HG03354 (cell line): ENCODE data around the gene EBLN1.

ENCODE experiments used
- ATAC-seq: cut with Tn5 transposase; IDR thresholded peaks from one replicate; pipeline ENCODE4 v1.9.1; 2021; ENCODE audit warnings: mild to moderate bottlenecking; ENCODE audit not compliant: unreplicated experiment, poor library complexity, severe bottlenecking

Gene EBLN1

DNA sequence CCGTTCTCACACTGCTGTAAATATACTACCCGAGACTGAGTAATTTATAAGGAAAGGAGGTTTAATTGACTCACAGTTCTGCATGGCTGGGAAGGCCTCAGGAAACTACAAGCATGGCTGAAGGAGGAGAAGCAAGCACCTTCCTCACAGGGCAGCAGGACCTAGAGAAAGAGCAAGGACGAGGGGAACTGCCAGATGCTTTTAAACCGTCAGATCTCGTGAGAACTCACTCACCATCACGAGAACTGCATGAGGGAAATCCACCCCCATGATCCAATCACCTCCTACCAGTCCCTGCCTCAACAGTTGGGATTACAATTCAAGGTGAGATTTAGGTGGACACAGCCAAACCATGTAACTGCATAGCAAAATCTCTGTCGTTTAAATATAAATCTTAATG is at the start of gene EBLN1:
EBLN1 (minus strand) TSS at position 174 of the 400 bp plus-strand sequence. CDS start 8,032 bp downstream, outside the sequence.
- ATAC-seq, result no peak

DNA sequence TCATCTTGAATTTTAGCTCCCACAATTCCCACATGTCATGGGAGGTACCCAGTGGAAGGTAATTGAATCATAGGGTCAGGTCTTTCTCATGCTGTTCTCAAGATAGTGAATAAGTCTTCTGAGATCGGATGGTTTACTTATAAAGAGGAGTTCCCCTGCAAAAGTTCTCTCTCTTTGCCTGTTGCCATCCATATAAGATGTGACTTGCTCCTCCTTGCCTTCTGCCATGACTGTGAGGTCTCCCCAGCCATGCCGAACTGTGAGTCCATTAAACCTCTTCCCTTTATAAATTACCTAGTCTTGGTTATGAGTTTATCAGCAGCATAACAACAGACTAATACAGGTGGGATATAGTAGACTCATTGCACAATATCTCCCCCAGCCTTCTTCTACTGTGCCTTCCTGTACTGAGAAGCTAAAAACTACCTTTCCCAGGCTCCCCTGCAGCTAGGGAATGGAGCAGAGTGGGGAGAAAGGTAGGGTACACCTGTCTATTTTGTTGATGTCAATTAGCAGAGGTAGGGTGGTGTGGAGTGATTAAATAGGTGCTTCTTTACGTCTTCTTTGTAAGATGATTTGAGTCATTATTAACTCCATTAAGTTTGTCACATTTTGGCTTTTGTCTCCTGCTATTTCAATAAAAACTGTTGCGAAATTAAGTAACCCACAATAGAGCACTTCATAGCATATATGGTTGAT is 48.2 kb upstream of the EBLN1 start:
- no peak for ATAC-seq

DNA sequence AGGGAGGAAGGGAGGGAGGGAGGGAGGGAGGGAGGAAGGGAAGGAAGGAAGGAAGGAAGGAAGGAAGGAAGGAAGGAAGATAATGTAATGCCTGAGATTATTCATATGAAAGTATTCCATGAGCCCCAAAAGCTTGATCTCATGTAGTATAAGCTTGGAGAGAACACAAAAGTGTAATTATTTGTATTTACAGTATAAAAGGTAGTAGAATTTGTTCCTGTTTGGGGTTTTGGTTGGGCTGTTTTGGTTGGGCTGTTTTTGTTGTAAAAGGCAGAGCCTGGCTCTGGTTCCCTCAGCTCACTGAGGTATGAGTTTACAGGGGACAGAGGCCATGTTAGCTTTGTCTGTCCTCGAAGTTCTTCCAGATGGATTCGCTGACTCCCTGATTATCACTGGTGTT is 45.3 kb upstream of the EBLN1 start:
- ATAC-seq, result no peak

DNA sequence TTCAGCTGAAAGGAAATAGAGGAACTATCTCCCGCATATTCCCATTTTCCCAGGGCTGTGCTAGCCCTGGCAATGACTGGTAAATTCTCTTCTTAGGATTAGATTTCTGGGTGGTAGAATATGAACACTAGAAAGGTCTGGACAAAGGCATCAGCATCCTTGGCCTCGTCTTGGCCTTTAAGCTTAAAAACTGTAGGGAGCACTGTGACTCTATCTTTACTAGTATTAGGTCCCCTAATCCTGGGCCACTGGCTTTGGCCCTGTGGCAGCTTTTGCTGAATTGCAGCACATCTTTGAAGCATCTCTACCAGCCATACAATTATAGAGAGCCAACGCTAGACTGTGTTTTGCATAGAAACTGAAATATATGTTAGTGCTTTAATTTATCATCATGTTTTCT is 41.5 kb upstream of the EBLN1 start:
- no peak for ATAC-seq

DNA sequence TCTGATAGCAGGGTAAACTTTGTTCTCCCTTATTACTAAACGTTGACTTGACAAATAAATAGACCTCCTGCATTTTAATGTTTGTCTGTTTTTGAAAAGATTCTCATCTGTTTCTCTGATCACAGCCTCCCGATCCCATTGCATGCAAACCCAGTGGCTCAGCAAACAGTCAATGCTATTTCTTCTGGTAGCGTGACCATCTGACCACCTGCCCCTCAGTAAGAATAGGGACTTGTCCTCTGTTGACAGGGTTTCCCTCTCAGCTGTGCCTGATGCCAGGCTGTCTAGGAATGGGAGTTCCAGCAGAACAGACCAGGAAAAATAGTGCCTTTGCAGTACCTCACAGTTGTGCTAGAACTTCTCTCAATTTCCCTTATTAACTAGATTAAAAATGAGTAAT is 40.7 kb upstream of the EBLN1 start:
- no peak for ATAC-seq

DNA sequence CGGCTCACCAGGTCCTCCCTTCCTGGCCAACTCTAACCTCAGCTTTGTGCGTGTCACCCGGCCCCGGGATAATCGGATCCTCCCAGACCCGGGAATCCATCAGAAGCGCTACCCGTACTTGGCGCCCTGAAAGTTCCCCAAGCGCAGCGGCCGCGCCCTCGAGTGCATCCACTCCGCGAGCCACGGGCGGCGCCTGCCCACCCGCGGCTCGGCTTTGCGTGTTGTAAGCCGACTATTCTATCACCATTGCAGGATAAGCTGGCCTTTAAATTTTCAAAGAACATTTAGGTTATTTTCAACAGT is 35.7 kb upstream of the EBLN1 start:
- ATAC-seq, result no peak

DNA sequence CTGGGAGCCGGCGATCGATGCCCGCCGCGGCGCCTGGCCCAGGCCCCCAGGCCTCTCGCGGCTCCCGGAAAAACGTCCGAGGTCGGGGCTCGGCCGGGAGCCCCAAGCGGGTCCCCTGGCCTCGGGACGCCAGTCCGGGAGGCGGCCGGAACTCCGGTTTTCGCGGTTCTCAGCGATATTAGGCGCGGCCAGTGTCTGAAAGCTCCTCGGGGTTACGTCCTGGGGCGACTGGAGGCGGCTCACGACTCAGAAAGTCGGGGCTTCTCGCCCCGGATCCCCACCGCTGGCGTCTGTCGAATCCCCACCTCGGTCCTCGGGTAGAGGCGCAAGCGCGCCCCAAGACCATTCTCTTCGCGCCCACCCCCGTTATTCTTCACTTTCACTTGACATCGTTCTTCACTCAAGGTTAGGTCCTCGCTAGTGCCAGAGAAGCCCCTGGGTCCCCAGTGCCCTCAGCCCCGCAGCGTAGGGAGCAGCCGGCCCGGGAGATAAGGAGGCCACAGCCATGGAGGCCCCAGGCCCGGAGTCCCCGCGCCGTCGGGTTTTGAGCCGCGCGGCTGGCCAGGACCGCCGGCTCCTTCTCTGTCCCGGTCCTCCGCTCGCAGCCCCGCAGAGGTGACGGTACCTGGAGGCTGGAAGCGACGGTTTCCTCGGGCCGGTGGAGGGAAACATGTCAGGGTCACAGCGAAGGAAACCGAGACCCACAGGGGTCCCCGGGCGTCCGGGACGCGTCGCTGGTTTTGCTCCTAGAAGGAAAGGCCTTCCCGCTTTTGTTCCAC is 35.2 kb upstream of the EBLN1 start:
- ATAC-seq, result peak; percentile 33

DNA sequence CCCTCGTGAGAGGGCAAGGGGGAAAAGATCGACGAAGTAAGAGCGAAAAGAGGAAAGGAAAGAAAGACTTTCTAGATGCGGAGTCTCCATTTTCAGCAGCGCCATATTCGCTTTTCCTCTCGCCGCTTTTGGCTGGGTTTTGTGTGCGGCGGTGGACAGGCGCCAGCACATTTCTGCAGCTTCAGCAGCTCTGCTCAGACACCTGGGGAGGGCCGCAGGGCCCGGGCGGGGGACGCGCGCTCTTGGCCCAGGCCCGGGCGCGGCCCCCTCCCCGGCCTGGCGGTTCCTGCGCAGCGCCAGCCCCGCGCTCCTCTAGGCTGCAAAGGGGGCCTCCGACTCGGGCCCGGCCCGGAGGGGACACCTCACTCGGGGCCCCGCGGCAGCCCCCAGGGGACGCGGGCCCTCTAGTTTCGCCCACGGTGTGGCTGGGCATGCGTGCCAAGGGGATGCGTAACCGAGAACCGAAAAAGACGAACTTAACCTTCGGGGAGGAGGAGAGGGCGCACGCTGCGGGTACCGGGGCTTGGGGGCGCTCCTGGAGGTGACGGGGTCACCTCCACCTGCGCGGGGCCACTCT is 34.5 kb upstream of the EBLN1 start:
- ATAC-seq, result peak; percentile 65

DNA sequence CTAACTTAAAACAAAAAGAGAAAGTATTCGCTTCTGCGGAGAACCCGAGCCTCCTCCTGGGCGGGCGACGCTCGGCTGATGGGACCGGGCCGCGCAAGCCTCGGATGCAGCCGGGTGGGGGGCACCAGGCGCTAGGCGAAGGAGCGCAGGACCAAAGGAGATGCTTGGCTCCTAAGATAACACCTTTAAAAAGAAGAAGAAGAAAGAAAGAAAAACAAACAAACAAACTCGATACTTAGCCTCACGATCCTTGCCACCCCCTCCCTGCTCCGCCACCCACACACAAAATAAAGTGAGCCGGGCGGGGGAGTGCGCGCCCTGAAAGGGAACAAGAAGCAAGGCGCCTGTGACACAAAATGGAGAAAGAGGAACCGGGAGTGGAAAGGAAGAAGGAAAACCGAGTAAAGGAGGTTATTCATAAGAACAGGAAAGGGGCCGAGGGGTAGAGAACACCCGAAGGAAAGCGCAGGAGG is 34.0 kb upstream of the EBLN1 start:
- ATAC-seq, result peak; percentile 56

DNA sequence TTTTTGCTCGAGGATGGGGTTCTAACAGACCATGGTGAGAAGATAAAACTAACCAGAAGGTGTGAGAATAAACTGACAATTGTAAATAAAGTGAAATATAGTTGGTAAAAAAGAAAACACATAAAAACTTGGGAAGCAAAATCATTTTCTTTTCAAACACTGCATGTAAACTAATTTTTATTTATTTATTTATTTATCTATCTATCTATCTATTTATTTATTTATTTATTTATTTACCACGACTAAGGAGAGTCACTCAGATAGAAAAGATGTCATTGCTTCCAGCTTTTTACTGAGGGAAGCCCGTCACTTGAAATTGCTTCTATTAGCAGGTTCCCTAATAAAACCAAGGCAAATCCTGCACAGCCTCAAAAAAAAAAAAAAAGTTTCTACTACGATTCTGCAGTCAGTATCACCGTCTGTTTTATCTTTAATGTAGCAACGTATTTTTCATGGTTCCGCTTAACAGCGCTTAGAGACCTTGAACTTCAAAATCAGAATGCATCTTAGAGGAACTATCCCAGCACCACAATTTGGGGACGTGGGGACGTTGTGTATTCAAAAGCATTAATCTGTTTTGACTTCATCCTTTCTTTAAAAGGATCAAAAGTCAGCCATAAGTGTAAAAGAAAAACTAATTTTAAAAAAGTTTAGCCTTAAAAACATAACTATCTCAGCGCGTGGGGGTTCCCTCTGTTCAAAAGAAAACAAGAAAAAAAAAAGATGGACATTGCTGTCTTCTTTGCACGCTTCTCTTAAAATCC is 33.3 kb upstream of the EBLN1 start:
- ATAC-seq, result no peak

DNA sequence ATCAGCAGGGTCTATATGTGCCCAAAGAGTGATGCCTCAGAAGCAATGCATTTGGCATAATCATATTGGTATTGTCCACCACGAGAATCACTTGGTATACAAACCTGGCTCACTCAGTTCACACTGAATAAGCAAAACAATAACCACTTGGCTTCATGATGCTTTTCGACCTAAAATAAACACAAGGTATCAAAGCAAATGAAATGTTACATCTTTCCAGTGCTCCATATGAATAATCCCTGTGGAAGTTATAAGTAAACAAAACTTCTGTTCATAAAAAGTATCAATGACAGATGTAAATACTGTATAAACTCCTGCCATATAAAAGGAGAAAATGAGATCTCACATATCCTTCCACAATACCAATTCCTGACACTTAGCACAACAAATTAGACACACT is 29.8 kb upstream of the EBLN1 start:
- no peak for ATAC-seq

DNA sequence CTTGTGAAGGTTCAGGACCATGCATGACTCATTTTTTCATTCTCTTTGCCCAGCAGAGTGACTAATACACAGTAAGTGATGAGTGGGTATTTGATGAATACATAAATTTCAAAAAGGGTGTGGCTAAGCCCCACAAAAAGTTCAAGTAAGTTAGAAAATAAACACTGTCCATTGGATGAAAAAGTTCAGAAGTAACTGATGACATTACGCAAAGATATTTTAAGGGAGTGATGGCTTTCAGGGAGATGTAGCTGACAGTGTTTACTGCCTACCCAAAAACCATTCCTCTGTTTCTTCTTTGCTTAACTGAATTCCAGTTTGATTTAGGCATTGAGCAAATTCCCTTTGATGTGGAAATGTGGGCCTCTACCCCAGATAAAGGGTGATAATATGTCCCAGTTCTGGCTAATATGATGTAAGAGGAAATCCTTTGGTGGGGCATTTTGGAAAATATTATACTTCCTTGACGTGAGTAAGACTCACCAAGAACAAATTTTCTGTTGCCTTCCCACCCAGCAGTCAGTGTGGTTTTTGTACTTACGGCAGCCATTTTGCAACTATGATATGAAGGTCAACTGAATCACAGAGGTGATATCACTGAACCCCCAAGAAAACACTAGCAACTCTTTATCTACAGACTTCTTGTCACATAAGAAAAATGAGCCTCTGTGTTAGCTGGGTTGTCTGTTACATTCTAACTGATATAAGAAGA is 29.0 kb upstream of the EBLN1 start:
- ATAC-seq, result no peak

DNA sequence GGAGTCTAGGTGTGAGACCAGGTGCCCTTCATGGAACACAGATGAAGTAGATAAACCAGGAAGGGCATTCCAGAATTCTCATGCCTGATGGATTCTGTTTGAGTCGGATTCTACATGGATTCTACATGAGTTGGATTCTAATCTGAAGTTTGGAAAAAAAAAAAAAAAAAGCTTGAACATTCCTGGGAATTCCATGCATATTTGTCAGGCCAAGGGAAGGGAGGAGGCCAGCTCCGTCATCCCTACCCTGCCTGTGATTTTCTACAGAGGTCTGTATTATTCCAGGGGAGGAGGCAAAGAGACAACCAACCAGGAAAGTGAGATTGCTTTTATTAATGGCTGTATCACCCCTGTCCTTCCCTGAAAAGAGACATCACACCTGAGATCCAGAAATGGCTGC is 27.8 kb upstream of the EBLN1 start:
- ATAC-seq, result no peak

DNA sequence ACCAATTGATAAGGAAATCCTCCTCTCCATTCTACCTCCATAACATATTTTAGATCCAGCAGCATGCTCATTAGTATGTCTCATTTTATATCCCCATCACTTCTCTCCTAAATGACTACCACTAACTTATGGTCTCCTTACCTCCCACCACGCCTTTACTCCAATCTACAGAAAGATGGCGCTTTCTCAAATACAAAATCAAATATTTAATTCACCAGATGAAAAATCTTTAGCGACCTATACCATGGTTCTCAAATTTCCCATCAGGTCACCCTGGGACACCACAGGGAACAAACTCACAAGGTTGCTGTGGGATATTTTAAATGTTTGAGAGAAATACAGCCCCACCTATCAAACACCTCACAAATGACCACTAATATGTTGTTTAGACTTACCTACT is 27.0 kb upstream of the EBLN1 start:
- ATAC-seq, result no peak

DNA sequence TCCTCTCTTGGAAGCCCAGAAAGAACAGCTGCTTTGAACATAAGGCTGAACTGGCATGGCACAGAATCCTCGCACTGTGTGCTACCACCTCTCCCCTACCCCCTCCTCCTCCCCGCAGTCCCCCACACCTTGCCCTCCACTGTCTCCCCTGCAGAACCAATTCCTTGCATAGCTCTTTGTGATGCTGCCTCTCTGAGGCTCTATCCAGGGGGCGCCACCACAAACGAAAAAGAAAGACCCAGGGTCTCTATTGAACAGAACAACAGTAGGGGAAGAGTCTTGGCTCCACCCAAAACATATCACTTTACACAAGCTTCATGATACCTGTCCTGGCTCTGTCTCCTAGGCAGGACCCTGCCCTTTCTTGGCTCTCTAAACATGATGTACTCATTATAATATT is 26.2 kb upstream of the EBLN1 start:
- no peak for ATAC-seq

DNA sequence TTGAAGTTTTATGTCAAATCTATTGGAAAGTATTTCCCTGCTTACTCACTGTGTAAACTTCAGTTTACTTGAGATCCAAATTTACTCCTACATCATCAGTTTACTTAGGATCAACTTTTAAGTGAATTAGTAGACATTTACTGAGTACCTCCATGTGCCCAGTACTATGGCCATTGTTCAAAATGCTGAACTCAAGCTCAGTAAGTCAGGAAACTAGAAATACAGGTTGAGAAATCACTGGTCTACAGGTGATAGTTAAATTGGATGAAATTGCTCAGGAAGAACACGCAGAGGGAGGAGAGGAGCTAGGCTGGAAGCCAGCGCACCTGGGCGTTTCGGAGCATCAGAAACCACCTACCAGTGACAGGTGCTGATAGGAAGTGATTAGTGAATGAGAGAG is 25.5 kb upstream of the EBLN1 start:
- ATAC-seq, result no peak

DNA sequence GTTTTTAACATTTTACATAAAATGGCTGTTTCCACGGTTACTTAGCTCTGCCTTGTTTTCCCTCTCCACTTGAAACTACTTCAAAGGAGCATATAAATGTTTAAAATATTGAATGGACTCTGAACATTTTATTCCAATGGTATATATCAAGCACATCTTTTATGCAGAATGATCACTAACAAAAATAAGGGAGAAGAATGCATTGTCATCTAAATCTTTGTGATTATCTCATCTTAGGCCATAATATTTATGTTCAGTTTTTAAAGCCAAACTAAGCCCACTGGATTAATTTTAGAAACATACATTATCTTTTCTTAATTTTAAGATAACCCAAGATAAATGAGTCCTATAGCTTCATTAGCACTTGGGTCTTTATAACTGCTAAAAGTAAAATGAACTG is 13.4 kb upstream of the EBLN1 start:
- no peak for ATAC-seq

DNA sequence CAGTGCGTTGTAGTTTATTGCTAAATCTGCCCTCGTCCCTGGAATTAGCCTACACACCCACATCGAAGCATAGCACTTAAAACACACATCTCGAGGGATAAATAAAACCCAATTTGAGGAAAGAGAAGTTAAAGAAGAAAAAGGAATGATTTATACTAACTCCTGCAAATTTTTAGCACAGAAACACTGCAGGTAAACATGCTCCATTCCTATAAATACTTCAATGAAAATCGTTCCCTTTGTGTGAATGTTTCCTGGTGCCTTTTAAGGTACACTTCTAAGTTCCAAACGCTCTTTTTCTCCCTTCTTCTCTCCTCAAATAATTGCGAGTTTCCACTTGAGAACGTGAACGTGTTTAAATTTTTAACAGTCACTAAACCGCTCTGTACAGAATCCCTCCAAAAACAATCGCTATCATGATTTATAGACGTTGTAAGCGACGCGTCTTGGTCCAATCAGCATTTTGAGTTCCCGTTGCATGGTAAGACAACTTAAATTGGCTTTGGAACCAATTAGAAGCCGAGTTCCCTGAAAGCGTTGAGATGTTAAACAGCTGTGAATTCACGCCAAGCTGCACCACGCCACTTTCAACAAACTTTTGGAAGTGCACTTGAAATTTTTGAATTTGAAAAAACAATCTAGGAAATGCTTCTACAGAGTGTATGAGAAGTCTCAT is 12.5 kb upstream of the EBLN1 start:
- no peak for ATAC-seq

DNA sequence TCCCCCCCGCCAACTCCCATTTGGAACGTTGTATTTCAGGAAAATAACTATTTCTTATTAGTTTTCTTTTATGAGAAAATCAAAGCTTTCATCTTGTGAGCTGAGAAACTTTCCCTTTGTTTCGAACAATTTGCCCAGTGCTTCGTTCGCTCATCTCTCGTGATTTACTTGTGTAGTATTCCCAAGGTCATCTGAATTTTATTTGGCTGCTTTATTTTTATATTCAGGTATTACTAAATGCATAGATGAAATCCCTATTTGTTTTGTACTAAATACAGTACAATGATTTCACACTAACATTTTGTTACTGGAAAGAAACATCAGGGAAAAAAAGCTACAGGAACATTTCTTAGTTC is 12.0 kb upstream of the EBLN1 start:
- no peak for ATAC-seq
